ENCODE measurements around the gene PTOV1. TPM values are rescaled to one million over a fixed set of nuclear protein-coding genes. Genes with fewer than 3 reads are reported as not detected.
A peak's percentile ranks its signal among the peaks of the same experiment; 100 is the strongest.

PTOV1 gene
- total and polyA plus RNA-seq, 2 donors (not counting 1 experiment from before 2014, with no cell fraction given), result 144 to 230 TPM

DNA sequence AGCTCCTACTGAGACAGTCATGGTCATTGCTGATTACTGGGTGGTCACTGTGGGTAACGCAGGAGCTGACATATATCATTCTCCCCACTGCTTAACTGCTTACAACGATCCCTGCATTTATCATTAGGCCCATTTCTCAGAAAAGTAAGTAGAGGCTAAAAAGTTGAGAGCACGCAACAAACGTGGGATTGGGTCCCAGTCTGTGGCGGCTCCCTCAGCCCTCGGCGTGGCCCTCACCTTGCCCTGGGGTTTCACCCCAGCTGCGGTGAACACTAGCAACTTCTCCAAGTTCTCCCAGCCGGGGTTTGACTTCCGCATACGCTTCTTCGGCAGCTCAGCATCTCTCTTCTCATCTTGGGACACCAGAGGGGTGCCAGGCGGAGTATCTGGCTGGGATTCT, 13.9 kb downstream of the PTOV1 start:
- intact Hi-C loops (cut with micrococcal nuclease), result no loop called here
- no peak overlapping the region for H3K4me3 Mint-ChIP-seq
- Histone ChIP-seq H3K4me1 (ENCODE audit: control insufficient read depth in 2 of 2, insufficient read depth in 2 of 2, low read length in 2 of 2) (peaks cover 21 to 39% of the 10 kb centered on the region in 2 donors), H3K36me3 (replicated peaks in 1 of 2; ENCODE audit: control extremely low read depth in 1 of 2, control insufficient read depth in 1 of 2, extremely low read depth in 1 of 2, insufficient read depth in 2 of 2, low read length in 1 of 2) (peaks cover 0 to 43% of the 10 kb centered on the region in 2 experiments), H3K4me3 (ENCODE audit: control extremely low read depth in 1 of 5, extremely low read depth in 1 of 5, insufficient read depth in 1 of 5, low read depth in 2 of 5, low read length in 4 of 5) (no peak overlapping the region), H3K79me2 (ENCODE audit: control insufficient read depth, insufficient read depth, low read length) (peaks cover 45% of the 10 kb centered on the region), H3K27ac (ENCODE audit: low read length in 2 of 2) (no peak overlapping the region), H3K27me3 (replicated peaks in 1 of 4; ENCODE audit: control extremely low read depth in 1 of 4, control insufficient read depth in 3 of 4, insufficient read depth in 4 of 4, low read length in 3 of 4) (no peaks in the 10 kb centered on the region), H3K9ac (ENCODE audit: low read length) (no peak overlapping the region), H2AFZ (ENCODE audit: insufficient read depth, low read depth, low read length, poor library complexity, severe bottlenecking) (no peak overlapping the region), H3K4me2 (replicated peaks; ENCODE audit: low read depth, low read length, poor library complexity, severe bottlenecking) (peak overlapping the region; percentile 42), H3K9me3 (ENCODE audit: control extremely low read depth in 1 of 3, control insufficient read depth in 2 of 3, insufficient read depth in 1 of 3, low read length in 2 of 3) (peaks cover 0 to 20% (median 0%) of the 10 kb centered on the region in 3 donors), H4K20me1 (ENCODE audit: control insufficient read depth, insufficient read depth, low read length, poor library complexity, severe bottlenecking) (peaks cover 57% of the 10 kb centered on the region)
- no peaks in the 10 kb centered on the region for H3K9me3 Mint-ChIP-seq (ENCODE audit: insufficient read depth)
- no peak for TF ChIP-seq EZH2 (IDR thresholded peaks at IDR 0.05; ENCODE audit: borderline replicate concordance, insufficient read depth, low read depth, low read length, poor library complexity, severe bottlenecking)
- TF ChIP-seq, protein P1, sequence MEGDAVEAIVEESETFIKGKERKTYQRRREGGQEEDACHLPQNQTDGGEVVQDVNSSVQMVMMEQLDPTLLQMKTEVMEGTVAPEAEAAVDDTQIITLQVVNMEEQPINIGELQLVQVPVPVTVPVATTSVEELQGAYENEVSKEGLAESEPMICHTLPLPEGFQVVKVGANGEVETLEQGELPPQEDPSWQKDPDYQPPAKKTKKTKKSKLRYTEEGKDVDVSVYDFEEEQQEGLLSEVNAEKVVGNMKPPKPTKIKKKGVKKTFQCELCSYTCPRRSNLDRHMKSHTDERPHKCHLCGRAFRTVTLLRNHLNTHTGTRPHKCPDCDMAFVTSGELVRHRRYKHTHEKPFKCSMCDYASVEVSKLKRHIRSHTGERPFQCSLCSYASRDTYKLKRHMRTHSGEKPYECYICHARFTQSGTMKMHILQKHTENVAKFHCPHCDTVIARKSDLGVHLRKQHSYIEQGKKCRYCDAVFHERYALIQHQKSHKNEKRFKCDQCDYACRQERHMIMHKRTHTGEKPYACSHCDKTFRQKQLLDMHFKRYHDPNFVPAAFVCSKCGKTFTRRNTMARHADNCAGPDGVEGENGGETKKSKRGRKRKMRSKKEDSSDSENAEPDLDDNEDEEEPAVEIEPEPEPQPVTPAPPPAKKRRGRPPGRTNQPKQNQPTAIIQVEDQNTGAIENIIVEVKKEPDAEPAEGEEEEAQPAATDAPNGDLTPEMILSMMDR (IDR thresholded peaks at IDR 0.05), result no peak
- CTCF ChIA-PET, result interaction anchor here (1.2 kb wide), 1 partner anchor 85 kb away, joined by 3 read pairs; no protein-coding TSS in a partner anchor
- no peak for ATAC-seq (ENCODE audit: low read depth)
- 96% methylated on average over 12 of the region's 13 CpGs for WGBS (ENCODE audit: insufficient coverage)
- H3K27ac Mint-ChIP-seq, result no peak overlapping the region
- no peaks in the 10 kb centered on the region for H3K27me3 Mint-ChIP-seq
- no peak for DNase-seq
- POLR2A ChIA-PET, result interaction anchor here (0.7 to 1.1 kb wide), 2 partner anchors 11 to 1246 kb away, joined by 6 read pairs; partner anchors contain the start of genes AKT1S1 and RPL18
- peaks cover 40% of the 10 kb centered on the region for H3K4me1 Mint-ChIP-seq
